ENCODE results near the gene CARD11. TPM values are rescaled to one million over a fixed set of nuclear protein-coding genes. Genes with fewer than 3 reads are reported as not detected.

CARD11 gene
- total RNA-seq, 1 experiment from 2014 or later: 0.57 TPM

DNA sequence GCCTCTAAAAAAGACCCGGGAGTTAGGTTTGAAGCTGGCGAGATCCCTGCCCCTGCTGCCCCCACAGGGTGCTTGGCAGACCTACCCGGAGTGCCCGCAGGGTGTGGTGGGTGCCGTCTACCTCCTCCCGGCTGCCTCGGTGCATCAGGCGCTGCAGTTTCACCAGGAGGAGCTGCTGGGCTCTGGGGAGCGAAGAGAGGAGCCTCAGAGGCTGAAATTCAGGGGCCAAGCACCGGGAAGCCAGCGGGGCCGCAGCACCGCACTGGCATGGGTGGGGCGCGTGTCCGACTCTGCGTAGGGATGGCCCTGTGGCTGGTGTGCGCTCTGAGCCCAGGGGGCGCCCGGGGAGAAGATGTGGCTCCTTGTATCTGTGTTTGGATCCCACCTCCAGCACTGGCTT, 125.3 kb downstream of the CARD11 start:
- ChIA-PET POLR2A (no interaction called here), CTCF (no interaction called here), RAD21 (ENCODE audit: low non-redundant PET in 1 of 2, low total read pairs in 2 of 2, uncharacterized antibody in 2 of 2, unreplicated experiment in 2 of 2) (no interaction called here)
- Histone ChIP-seq H3K9me2 (ENCODE audit: insufficient read depth) (no peaks in the 10 kb centered on the region), H3K9ac (ENCODE audit: low read length) (no peak overlapping the region), H3K9me3 (ENCODE audit: control insufficient read depth in 1 of 2, insufficient read depth in 1 of 2, low read depth in 1 of 2, low read length in 2 of 2) (no peaks in the 10 kb centered on the region), H3K27me3 (ENCODE audit: insufficient read depth, low read length) (no peaks in the 10 kb centered on the region), H3K36me3 (ENCODE audit: control insufficient read depth in 1 of 2, insufficient read depth in 2 of 2, low read length in 2 of 2) (no peaks in the 10 kb centered on the region), H3K4me2 (ENCODE audit: low read length) (no peak overlapping the region), H3K27ac (ENCODE audit: low read depth, low read length) (no peak overlapping the region), H4K20me1 (ENCODE audit: insufficient read depth) (no peaks in the 10 kb centered on the region), H3K79me2 (ENCODE audit: insufficient read depth, low read length) (no peaks in the 10 kb centered on the region), H3K4me1 (ENCODE audit: control insufficient read depth in 1 of 2, insufficient read depth in 2 of 2, low read length in 2 of 2) (peaks cover 0 to under 1% of the 10 kb centered on the region in 2 experiments; a peak in 1 of 4 replicates), H3K4me3 (replicated peaks in 1 of 2; ENCODE audit: low read depth in 1 of 2, low read length in 2 of 2) (no peak overlapping the region), H2AFZ (ENCODE audit: low read depth, low read length, poor library complexity, severe bottlenecking) (no peak overlapping the region)
- intact Hi-C loops (cut with micrococcal nuclease): no loop called here
- TF ChIP-seq CBX3 (IDR thresholded peaks at IDR 0.05; ENCODE audit: low read depth): no peak
- TF ChIP-seq, protein P1, sequence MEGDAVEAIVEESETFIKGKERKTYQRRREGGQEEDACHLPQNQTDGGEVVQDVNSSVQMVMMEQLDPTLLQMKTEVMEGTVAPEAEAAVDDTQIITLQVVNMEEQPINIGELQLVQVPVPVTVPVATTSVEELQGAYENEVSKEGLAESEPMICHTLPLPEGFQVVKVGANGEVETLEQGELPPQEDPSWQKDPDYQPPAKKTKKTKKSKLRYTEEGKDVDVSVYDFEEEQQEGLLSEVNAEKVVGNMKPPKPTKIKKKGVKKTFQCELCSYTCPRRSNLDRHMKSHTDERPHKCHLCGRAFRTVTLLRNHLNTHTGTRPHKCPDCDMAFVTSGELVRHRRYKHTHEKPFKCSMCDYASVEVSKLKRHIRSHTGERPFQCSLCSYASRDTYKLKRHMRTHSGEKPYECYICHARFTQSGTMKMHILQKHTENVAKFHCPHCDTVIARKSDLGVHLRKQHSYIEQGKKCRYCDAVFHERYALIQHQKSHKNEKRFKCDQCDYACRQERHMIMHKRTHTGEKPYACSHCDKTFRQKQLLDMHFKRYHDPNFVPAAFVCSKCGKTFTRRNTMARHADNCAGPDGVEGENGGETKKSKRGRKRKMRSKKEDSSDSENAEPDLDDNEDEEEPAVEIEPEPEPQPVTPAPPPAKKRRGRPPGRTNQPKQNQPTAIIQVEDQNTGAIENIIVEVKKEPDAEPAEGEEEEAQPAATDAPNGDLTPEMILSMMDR (IDR thresholded peaks at IDR 0.05 in 2 of 3, conservative IDR thresholded peaks at IDR 0.05 in 1 of 3; ENCODE audit: borderline replicate concordance in 1 of 3, insufficient read depth in 1 of 3, low read depth in 2 of 3, low read length in 2 of 3): no peak
- no peak for TF ChIP-seq RAD21 (IDR thresholded peaks at IDR 0.05; ENCODE audit: low read depth)
- TF ChIP-seq, protein P2, sequence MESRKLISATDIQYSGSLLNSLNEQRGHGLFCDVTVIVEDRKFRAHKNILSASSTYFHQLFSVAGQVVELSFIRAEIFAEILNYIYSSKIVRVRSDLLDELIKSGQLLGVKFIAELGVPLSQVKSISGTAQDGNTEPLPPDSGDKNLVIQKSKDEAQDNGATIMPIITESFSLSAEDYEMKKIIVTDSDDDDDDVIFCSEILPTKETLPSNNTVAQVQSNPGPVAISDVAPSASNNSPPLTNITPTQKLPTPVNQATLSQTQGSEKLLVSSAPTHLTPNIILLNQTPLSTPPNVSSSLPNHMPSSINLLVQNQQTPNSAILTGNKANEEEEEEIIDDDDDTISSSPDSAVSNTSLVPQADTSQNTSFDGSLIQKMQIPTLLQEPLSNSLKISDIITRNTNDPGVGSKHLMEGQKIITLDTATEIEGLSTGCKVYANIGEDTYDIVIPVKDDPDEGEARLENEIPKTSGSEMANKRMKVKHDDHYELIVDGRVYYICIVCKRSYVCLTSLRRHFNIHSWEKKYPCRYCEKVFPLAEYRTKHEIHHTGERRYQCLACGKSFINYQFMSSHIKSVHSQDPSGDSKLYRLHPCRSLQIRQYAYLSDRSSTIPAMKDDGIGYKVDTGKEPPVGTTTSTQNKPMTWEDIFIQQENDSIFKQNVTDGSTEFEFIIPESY (IDR thresholded peaks at IDR 0.05; ENCODE audit: extremely low read depth, insufficient replicate concordance, low read length): no peak
- BruUV-seq (replicated peaks): no TSS peak
- DNase-seq (ENCODE audit: low read depth, low spot score) (no peak), ATAC-seq (no peak)

DNA sequence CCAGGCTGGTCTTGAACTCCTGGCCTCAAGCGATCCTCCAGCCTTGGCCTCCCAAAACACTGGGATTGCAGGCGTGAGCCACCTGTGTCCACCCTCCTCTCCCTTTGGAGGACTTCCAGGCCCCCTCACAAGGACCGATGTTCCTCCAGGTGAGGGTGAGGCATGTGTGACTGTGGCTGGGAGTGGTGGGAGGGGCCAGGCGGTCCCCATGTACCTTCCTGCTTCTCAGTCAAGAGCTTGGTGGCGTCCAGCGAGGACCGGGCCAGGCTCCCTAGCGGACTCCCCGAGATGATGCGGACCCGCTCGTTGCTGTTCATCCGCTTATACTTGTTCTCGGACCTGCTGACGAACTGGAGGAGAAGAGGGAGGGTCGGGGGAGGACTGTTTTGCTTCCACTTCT, 128.6 kb downstream of the CARD11 start:
- H2AFZ ChIP-seq (ENCODE audit: low read depth, low read length, poor library complexity, severe bottlenecking): no peak overlapping the region
- CTCF ChIA-PET: no interaction called here
- TF ChIP-seq JUND (IDR thresholded peaks at IDR 0.05): no peak
- TF ChIP-seq, protein P2 (IDR thresholded peaks at IDR 0.05; ENCODE audit: extremely low read depth, insufficient replicate concordance, low read length): no peak
- TF ChIP-seq CBX3 (IDR thresholded peaks at IDR 0.05; ENCODE audit: low read depth): no peak
- H3K9me3 ChIP-seq (ENCODE audit: control insufficient read depth in 1 of 2, insufficient read depth in 1 of 2, low read depth in 1 of 2, low read length in 2 of 2): no peaks in the 10 kb centered on the region
- H3K4me3 ChIP-seq (replicated peaks in 1 of 2; ENCODE audit: low read depth in 1 of 2, low read length in 2 of 2): no peak overlapping the region
- intact Hi-C loops (cut with micrococcal nuclease): no loop called here
- H3K9ac ChIP-seq (ENCODE audit: low read length): no peak overlapping the region
- H3K79me2 ChIP-seq (ENCODE audit: insufficient read depth, low read length): no peaks in the 10 kb centered on the region
- BruUV-seq (replicated peaks): no TSS peak
- no peaks in the 10 kb centered on the region for H3K27me3 ChIP-seq (ENCODE audit: insufficient read depth, low read length)
- no peaks in the 10 kb centered on the region for H4K20me1 ChIP-seq (ENCODE audit: insufficient read depth)
- DNase-seq (ENCODE audit: low read depth, low spot score) (no peak), ATAC-seq (no peak)
- no peak overlapping the region for H3K27ac ChIP-seq (ENCODE audit: low read depth, low read length)
- H3K4me1 ChIP-seq (ENCODE audit: control insufficient read depth in 1 of 2, insufficient read depth in 2 of 2, low read length in 2 of 2): no peaks in the 10 kb centered on the region
- no peaks in the 10 kb centered on the region for H3K36me3 ChIP-seq (ENCODE audit: control insufficient read depth in 1 of 2, insufficient read depth in 2 of 2, low read length in 2 of 2)
- RAD21 ChIA-PET (ENCODE audit: low non-redundant PET in 1 of 2, low total read pairs in 2 of 2, uncharacterized antibody in 2 of 2, unreplicated experiment in 2 of 2): no interaction called here
- H3K9me2 ChIP-seq (ENCODE audit: insufficient read depth): no peaks in the 10 kb centered on the region
- POLR2A ChIA-PET: no interaction called here
- no peak overlapping the region for H3K4me2 ChIP-seq (ENCODE audit: low read length)
